IPS-NIHi7 (cell line): ENCODE measurements around the gene SMOC2.

Source experiments
- DNase-seq: peaks from one replicate; pipeline ENCODE4 v3.0.0; 2012; ENCODE audit warnings: mixed read lengths; ENCODE audit errors: extremely low spot score

SMOC2 gene

DNA sequence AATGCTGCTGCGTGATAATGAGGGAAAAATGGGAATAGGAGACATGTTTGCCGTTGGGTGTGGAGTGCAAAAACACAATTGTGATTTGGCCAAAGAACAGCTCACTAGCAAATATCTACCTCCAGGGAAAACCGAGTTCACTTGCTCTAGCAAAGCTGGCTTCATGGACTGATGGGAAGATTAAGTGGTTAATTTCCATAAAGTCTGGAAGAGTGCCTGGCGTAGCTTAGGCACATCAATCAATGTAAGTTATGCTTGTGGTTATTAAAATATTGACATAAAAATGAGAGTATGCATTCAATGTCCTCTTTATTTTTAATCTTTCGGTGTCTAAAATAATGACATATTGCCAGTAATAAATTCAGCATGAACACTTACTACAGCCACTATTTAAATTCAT lies 267.5 kb downstream of the SMOC2 start:
- DNase-seq: no peak

DNA sequence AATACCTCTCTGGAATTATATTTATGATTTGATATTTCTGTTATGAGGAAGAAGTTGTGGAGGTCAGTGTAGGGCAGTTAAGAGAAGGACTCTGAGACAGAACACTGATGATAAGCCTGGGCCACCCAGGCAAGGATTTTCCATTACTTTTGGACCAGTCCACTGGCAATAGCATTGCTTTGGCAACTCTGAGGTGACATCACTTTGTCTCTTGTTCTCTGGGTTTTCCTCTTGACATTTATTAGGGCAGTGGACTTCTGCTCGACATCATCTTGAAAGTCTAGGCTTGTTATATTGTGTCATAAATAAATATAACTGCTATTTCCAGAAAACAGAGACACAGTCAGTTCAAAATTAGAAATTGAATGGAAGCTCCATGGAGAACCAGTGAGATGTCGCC lies 268.0 kb downstream of the SMOC2 start:
- no peak for DNase-seq

DNA sequence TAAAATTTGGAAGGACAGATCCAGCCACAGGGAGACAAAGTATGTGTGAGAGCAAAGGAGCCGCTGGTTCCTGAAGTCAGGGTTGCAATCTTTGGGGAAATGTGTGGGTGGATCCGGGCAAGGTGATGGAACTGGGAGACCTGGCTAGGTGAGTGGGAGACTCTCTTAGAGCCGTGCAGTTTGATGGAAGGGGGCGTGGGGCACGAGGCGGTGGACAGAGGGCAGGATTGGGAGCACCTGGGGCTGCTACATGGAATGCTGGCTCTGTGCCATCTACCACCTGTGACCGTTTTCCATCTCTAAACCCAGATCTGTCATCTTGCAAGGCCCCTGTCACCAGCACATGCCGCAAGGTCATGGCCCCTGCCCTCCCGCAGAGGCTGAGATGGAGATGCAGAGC lies 268.4 kb downstream of the SMOC2 start:
- no peak for DNase-seq

DNA sequence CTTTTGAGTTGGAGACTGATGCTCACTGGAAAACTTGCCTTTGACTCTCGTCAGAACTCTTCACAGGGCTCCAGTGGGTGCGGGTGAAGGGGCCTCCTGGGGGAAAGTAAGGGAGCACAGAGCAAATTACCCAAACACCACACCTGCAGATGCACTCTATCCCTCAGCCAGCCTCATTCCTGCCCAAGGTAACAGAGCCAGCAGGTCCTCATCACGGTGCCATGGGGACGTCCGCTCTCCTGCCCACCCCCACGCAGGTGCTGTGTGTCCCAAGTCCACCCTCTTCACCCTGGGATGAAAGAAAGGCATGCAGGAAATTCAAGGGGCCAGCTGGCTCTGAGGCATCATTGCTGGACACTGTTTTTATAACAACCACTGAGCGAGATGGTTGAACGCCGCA lies 269.0 kb downstream of the SMOC2 start:
- no peak for DNase-seq

DNA sequence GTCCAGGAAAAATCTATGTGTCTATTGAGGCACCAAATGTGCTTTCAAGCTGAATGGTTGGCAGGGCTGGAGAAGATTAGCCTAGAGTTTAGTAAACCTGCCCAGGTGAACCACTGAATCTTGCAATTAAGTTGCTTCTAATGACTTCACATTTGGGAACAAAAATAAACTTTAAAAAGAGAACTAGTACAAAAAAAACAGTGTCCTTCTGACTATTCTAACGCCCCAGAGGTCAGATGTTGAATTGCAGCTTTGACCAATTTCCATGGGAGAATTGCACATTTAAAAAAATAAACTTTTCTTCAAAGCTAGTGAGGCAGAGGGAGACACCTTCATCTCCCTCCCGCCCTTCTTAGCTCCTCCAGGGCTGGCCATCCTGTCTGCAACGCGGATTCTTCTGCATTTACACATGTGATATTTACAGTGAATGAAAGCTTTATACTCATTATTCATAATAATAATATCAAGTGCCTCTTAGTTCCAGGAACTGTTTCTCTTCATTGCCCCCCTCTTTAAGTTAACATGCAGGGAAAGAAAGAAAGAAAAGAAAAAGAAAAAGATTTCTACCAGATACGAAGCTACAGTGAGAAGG lies 270.2 kb downstream of the SMOC2 start:
- DNase-seq: no peak

DNA sequence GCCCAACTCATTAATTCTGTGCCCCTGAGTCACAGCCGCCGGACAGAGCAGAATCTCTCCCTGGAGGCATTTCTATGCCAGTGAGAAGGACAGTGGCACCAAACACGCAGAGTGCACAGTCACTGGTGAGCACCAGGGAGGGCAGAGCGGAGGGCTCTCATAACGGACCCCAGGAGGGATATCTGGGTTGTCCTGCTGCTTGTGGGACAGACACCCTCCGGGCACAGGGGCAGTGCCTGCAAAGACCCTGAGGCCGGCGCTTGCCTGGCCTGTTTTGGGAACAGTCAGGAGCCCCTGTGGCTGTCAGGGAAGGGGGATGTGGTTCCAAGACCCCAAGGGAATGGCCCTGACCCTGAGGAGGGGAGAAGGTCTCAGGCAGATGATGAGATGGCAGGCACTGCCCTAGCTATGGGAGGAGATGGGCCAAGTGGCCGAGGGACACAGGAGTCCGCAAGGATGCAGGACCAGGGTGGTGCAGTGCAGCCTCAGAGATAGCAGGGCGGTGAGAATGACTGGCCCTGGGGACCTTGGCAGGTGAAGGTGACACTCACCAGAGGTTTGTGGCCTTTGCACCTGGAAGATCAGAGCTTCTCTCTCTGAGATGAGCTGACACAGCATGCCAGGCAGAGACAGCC lies 270.8 kb downstream of the SMOC2 start:
- DNase-seq: no peak

DNA sequence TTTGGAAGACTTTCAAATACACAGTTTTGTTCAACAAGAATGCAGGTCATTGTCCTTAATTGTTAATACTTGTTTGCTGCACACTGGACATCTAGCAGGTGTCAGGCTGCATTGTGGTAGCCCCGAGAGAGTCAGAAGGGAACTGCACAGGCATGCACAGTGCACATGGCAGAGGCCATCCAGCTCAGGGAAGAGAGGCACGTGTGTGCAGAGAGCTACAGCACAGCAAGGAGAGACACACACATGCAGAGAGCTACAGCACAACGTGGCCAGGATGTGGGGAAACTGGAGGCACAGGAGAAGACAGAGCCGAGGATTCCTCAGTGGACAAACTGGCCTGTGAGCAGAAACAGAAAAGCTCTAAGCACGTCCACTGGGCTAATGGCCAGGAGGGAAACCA lies 272.0 kb downstream of the SMOC2 start:
- DNase-seq: no peak

DNA sequence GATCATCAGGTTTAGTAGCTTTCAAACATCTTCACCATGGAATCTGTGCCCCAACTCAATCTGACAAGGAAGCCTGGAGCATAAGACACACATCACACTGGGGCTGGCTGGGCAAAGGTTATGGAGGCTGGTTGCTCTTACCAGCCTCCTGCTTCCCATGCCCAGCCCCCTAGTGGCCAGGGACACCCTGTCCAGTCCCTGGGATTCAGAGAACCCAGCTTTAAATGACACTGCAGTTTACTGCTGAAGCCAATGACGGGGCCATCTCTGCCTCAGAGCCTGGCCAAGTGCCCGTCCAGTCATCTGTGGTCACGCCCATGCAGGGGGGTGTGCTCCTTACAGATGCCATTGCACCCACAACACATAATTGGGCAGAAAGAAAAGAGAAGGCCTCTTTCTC lies 272.9 kb downstream of the SMOC2 start:
- DNase-seq: peak; percentile 49

DNA sequence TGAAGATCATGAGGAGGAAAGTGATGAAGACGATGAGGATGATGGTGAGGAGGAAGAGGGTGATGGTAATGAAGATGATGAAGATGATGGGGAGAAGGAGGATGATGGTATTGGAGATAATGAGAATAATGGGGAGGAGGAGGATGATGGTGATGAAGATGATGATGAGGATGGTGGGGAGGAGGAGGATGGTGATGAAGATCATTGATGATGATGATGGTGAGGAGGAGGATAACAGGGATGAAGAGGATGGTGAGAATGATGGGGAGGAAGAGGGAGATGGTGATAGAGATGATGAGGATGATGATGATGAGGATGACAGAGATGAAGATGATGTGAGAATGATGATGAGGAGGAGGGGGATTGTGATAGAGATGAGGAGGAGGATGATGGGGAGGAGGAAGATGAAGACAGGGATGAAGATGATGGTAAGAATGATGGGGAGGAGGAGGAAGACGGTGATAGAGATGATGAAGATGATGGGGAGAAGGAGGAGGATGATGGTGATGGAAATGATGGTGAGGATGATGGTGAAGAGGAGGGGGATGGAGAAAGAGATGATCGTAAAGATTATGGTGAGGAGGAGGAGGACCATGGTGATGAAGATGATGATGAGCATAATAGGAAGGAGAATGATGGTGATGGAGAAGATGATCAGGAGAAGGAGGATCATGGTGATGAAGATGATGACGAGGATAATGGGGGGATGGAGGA lies 273.7 kb downstream of the SMOC2 start:
- DNase-seq: no peak

DNA sequence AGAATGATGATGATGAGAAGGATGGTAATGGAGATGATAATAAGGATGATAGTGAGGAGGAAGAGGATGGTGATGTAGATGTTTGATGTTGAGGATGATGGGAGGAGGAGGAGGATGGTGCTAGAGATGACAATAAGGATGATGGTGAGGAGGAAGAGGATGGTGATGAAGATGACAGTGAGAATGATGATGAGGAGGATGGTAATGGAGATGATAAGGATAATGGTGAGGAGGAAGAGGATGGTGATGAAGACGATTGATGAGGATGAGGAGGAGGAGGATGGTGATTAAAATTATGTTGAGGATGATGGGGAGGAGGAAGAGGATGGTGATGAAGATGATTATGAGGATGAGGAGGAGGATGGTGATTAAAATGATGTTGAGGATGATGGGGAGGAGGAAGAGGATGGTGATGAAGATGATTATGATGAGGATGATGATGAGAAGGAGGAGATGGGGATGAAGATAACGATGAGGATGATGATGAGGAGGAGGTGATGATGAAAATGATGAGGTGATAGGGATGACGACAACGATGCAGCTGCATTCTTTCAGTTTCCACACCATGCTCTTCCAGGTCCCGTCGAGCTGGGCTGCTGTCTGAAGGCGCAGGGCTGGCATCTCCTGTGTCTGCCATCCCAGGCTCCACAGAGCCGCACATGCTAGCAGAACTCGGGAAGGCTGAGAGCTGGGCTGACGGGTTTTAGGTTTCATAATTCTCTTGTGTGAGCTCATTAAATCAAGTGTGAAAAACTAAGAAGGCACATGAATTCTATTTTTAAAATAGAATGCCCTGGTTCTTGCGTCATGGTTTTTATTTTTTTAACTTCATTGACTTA lies 274.9 kb downstream of the SMOC2 start:
- DNase-seq: no peak

DNA sequence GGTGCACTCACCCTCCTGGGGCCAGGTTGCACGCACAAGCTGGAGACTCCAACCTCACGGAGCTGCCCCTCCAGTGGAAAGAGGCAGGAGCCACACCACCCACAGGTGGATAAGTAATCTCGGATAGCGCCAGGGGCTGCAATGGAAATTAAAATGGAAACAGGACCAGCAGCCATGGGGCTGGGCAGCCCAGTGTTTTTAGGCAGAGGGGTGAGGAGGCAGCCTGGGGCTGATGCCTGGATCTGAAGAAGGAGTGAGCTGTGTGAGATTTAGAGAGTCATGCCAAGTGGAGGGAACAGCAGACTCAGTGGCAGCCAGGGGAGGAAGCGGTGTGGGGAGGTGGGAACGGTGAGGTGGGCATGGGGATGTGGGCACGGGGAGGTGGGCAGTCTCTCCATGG lies 275.6 kb downstream of the SMOC2 start:
- DNase-seq: no peak

DNA sequence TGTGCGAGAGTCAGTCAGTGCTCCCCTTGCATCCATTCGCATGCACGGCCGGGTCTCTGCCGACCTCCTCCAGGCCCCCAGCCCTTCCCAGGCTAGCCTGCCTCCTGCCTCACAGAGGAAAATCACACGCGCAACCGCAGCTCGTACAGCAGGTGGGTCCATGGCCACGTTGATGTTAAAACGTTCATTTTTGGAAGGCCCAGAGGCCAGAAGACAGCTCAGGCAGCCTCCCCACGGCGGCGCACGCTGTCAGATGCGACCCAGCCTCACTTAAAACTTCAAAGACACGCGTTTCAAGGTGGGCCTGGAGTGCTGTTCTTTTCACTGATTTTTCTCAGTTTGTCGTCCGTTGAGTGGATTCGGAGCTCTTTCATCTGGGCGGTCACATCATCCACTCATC lies 276.5 kb downstream of the SMOC2 start:
- no peak for DNase-seq
